ENCODE results near the gene B3GAT1.

DNA sequence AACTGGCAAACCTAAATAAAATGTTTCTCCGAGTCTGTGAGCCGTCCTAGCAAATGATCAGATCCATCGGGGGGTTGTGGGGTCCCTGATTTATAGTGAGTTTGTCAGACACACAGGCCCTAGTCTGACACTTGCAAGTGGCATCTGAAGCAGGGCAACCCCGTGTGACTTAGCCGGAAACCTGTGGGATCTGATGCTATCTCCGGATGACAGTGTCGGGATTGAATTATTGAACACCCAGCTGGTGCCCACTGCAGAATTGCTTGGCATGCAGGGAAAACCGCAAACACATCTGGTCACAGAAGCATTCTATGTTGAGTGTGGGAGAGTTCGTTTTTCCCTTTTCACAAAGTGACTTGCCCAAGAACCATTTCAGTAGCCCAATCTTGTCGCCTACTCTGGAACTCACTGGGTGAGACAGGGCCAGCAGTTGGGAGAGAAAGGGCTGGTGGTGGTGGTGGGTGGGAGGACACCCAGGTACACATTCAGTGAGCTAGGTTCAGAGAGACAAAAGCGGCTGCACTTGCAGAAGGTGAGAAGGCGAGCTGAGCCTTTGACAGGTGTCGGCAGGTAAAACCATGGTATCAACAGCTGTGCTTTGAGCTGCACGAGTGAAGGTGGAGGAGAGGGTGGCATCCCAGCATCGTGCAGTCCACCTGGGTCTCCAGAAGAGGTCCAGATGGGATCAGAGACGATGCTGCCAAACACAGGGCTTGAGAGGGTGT lies 33.7 kb upstream of the B3GAT1 start:
- TF ChIP-seq, protein P1, sequence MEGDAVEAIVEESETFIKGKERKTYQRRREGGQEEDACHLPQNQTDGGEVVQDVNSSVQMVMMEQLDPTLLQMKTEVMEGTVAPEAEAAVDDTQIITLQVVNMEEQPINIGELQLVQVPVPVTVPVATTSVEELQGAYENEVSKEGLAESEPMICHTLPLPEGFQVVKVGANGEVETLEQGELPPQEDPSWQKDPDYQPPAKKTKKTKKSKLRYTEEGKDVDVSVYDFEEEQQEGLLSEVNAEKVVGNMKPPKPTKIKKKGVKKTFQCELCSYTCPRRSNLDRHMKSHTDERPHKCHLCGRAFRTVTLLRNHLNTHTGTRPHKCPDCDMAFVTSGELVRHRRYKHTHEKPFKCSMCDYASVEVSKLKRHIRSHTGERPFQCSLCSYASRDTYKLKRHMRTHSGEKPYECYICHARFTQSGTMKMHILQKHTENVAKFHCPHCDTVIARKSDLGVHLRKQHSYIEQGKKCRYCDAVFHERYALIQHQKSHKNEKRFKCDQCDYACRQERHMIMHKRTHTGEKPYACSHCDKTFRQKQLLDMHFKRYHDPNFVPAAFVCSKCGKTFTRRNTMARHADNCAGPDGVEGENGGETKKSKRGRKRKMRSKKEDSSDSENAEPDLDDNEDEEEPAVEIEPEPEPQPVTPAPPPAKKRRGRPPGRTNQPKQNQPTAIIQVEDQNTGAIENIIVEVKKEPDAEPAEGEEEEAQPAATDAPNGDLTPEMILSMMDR (conservative IDR thresholded peaks at IDR 0.05; ENCODE audit: low read depth in 2 of 2): no peak
- TF ChIP-seq REST (IDR thresholded peaks at IDR 0.05; ENCODE audit: unreplicated experiment) (no peak), JUNB (IDR thresholded peaks at IDR 0.05; ENCODE audit: unreplicated experiment) (no peak), EZH2 (IDR thresholded peaks at IDR 0.05; ENCODE audit: low read depth, unreplicated experiment) (no peak), POLR2AphosphoS5 (IDR thresholded peaks at IDR 0.05; ENCODE audit: low read depth) (no peak), CREB1 (CRISPR knock-in tag; IDR thresholded peaks at IDR 0.05; ENCODE audit: low read depth) (no peak), EZH2phosphoT487 (IDR thresholded peaks at IDR 0.05; ENCODE audit: unreplicated experiment) (no peak), STAT1 (IDR thresholded peaks at IDR 0.05; ENCODE audit: unreplicated experiment) (no peak), ZNF462 (CRISPR knock-in tag; IDR thresholded peaks at IDR 0.05) (no peak), ZNF114 (CRISPR knock-in tag; IDR thresholded peaks at IDR 0.05) (no peak)
- TF ChIP-seq, protein P2, sequence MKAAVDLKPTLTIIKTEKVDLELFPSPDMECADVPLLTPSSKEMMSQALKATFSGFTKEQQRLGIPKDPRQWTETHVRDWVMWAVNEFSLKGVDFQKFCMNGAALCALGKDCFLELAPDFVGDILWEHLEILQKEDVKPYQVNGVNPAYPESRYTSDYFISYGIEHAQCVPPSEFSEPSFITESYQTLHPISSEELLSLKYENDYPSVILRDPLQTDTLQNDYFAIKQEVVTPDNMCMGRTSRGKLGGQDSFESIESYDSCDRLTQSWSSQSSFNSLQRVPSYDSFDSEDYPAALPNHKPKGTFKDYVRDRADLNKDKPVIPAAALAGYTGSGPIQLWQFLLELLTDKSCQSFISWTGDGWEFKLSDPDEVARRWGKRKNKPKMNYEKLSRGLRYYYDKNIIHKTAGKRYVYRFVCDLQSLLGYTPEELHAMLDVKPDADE (IDR thresholded peaks at IDR 0.05): no peak
